GM19328 (cell line): ENCODE data around the gene INPP4A.

Source experiments
- ATAC-seq: cut with Tn5 transposase; IDR thresholded peaks from one replicate; pipeline ENCODE4 v1.9.1; 2021; ENCODE audit warnings: mild to moderate bottlenecking, moderate library complexity; ENCODE audit not compliant: unreplicated experiment

The INPP4A gene

GRCh38 chr2:98537390-98538126 lies 92.9 kb downstream of the INPP4A start:
- ATAC-seq, result no peak

- no peak for ATAC-seq
These were observed 93.8 kb downstream of the INPP4A start for GRCh38 chr2:98538280-98539041.

- no peak for ATAC-seq
These were observed 94.5 kb downstream of the INPP4A start for GRCh38 chr2:98539056-98539735.

- no peak for ATAC-seq
These were observed 95.9 kb downstream of the INPP4A start for GRCh38 chr2:98540536-98540935.

- ATAC-seq, result no peak
These were observed 96.8 kb downstream of the INPP4A start for GRCh38 chr2:98541489-98541888.

GRCh38 chr2:98541906-98542305 lies 97.2 kb downstream of the INPP4A start:
- no peak for ATAC-seq

GRCh38 chr2:98543214-98543613 lies 98.6 kb downstream of the INPP4A start:
- no peak for ATAC-seq

GRCh38 chr2:98543842-98544241 lies 99.2 kb downstream of the INPP4A start:
- ATAC-seq, result no peak

GRCh38 chr2:98545591-98545990 lies 100.9 kb downstream of the INPP4A start:
- ATAC-seq, result no peak

GRCh38 chr2:98546186-98546585 lies 101.5 kb downstream of the INPP4A start:
- no peak for ATAC-seq

GRCh38 chr2:98547092-98547790 lies 102.6 kb downstream of the INPP4A start:
- no peak for ATAC-seq

- peak; percentile 48 for ATAC-seq
These were observed 104.5 kb downstream of the INPP4A start for GRCh38 chr2:98548920-98549818.

GRCh38 chr2:98550165-98550564 lies 105.5 kb downstream of the INPP4A start:
- ATAC-seq, result no peak

- no peak for ATAC-seq
These were observed 106.7 kb downstream of the INPP4A start for GRCh38 chr2:98551316-98551715.

GRCh38 chr2:98552499-98553179 lies 108.0 kb downstream of the INPP4A start:
- ATAC-seq, result no peak

- ATAC-seq, result no peak
These were observed 109.6 kb downstream of the INPP4A start for GRCh38 chr2:98554116-98554861.

GRCh38 chr2:98555696-98556095 lies 111.0 kb downstream of the INPP4A start:
- no peak for ATAC-seq

GRCh38 chr2:98556344-98557033 lies 111.8 kb downstream of the INPP4A start:
- peak; percentile 50 for ATAC-seq
